Measurements from ENCODE around the gene TNS1. TPM values are rescaled to one million over a fixed set of nuclear protein-coding genes. Genes with fewer than 3 reads are reported as not detected.

TNS1 gene
- polyA plus RNA-seq, 1 of the 3 experiments (the other 2 are of a cell fraction) = 12.1 TPM

DNA sequence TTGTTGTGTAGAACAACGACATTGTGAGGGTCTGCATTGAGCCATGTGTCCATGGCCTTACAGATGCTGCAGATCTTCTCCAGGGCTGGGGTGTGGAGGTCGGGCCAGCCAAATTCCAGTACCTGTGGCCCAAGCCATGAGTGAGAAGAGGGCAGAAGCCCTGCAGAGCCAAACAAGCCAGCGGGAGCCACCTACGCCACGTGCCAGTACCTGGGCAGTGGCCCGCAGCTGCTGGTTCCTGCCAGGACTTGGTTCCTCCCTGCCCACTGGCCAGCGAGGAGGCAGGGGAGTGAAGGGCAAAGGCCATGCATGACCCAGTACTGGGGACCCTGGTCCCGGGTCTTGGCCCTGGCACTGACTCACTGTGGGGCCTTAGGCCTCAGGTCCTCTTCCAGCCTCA is 109.4 kb downstream of the TNS1 start:
- H3K9me3 ChIP-seq = no peaks in the 10 kb centered on the region
- peaks cover 27% of the 10 kb centered on the region for H4K20me1 ChIP-seq (ENCODE audit: insufficient read depth)
- no peak for DNase-seq
- peaks cover 26% of the 10 kb centered on the region for H3F3A ChIP-seq (replicated peaks; ENCODE audit: insufficient read depth)
- H3K9ac ChIP-seq = no peak overlapping the region
- H3K4me1 ChIP-seq (ENCODE audit: control insufficient read depth in 1 of 2, insufficient read depth in 2 of 2, low read depth in 1 of 2, low read length in 1 of 2) = peaks cover 0 to 29% of the 10 kb centered on the region in 2 experiments; a peak in 1 of 4 replicates
- no peaks in the 10 kb centered on the region for H3K9me2 ChIP-seq
- no peak overlapping the region for H3K4me2 ChIP-seq
- H3K4me3 ChIP-seq (ENCODE audit: low read depth in 2 of 2, low read length in 1 of 2) = no peak overlapping the region
- no peaks in the 10 kb centered on the region for H3K27me3 ChIP-seq (ENCODE audit: insufficient read depth)
- ChIA-PET POLR2A (no interaction called here), CTCF (interaction anchor here (7.4 to 20.7 kb wide), 2 partner anchors 11 to 104 kb away, joined by 49 to 360 read pairs; no protein-coding TSS in a partner anchor)
- peaks cover 63 to 78% of the 10 kb centered on the region in 2 experiments for H3K36me3 ChIP-seq (replicated peaks in 1 of 2; ENCODE audit: control insufficient read depth in 1 of 2, insufficient read depth in 2 of 2, low read length in 1 of 2)
- TF ChIP-seq FOXJ3 (CRISPR knock-in tag; IDR thresholded peaks at IDR 0.05) (no peak), RCOR1 (IDR thresholded peaks at IDR 0.05; ENCODE audit: low read length) (no peak), EZH2phosphoT487 (IDR thresholded peaks at IDR 0.05; ENCODE audit: borderline replicate concordance, low read depth) (no peak), NRF1 (IDR thresholded peaks at IDR 0.05; ENCODE audit: low read depth, low read length) (no peak), POLR2AphosphoS5 (IDR thresholded peaks at IDR 0.05; ENCODE audit: low read depth, low read length) (no peak), CHD2 (IDR thresholded peaks at IDR 0.05; ENCODE audit: low read length, partially characterized antibody) (no peak), GATA2 (CRISPR knock-in tag; IDR thresholded peaks at IDR 0.05) (no peak), PBX3 (IDR thresholded peaks at IDR 0.05) (no peak), MEF2A (IDR thresholded peaks at IDR 0.05; ENCODE audit: borderline replicate concordance, low read depth) (no peak), TEAD4 (IDR thresholded peaks at IDR 0.05; ENCODE audit: borderline replicate concordance, insufficient read depth) (no peak), EP300 (IDR thresholded peaks at IDR 0.05; ENCODE audit: borderline replicate concordance in 1 of 2, low read depth in 1 of 2, low read length in 1 of 2) (no peak), NFIC (IDR thresholded peaks at IDR 0.05; ENCODE audit: borderline replicate concordance) (no peak), JUND (IDR thresholded peaks at IDR 0.05) (no peak), MAX (IDR thresholded peaks at IDR 0.05; ENCODE audit: low read depth) (no peak), USF2 (IDR thresholded peaks at IDR 0.05; ENCODE audit: borderline replicate concordance, low read depth, low read length) (no peak), TAF1 (IDR thresholded peaks at IDR 0.05; ENCODE audit: borderline replicate concordance, low read depth, low read length) (no peak), USF1 (IDR thresholded peaks at IDR 0.05; ENCODE audit: borderline replicate concordance, low read depth) (no peak)
- TF ChIP-seq, protein P1, sequence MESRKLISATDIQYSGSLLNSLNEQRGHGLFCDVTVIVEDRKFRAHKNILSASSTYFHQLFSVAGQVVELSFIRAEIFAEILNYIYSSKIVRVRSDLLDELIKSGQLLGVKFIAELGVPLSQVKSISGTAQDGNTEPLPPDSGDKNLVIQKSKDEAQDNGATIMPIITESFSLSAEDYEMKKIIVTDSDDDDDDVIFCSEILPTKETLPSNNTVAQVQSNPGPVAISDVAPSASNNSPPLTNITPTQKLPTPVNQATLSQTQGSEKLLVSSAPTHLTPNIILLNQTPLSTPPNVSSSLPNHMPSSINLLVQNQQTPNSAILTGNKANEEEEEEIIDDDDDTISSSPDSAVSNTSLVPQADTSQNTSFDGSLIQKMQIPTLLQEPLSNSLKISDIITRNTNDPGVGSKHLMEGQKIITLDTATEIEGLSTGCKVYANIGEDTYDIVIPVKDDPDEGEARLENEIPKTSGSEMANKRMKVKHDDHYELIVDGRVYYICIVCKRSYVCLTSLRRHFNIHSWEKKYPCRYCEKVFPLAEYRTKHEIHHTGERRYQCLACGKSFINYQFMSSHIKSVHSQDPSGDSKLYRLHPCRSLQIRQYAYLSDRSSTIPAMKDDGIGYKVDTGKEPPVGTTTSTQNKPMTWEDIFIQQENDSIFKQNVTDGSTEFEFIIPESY (IDR thresholded peaks at IDR 0.05; ENCODE audit: borderline replicate concordance, low read depth) = no peak
- TF ChIP-seq, protein P2, sequence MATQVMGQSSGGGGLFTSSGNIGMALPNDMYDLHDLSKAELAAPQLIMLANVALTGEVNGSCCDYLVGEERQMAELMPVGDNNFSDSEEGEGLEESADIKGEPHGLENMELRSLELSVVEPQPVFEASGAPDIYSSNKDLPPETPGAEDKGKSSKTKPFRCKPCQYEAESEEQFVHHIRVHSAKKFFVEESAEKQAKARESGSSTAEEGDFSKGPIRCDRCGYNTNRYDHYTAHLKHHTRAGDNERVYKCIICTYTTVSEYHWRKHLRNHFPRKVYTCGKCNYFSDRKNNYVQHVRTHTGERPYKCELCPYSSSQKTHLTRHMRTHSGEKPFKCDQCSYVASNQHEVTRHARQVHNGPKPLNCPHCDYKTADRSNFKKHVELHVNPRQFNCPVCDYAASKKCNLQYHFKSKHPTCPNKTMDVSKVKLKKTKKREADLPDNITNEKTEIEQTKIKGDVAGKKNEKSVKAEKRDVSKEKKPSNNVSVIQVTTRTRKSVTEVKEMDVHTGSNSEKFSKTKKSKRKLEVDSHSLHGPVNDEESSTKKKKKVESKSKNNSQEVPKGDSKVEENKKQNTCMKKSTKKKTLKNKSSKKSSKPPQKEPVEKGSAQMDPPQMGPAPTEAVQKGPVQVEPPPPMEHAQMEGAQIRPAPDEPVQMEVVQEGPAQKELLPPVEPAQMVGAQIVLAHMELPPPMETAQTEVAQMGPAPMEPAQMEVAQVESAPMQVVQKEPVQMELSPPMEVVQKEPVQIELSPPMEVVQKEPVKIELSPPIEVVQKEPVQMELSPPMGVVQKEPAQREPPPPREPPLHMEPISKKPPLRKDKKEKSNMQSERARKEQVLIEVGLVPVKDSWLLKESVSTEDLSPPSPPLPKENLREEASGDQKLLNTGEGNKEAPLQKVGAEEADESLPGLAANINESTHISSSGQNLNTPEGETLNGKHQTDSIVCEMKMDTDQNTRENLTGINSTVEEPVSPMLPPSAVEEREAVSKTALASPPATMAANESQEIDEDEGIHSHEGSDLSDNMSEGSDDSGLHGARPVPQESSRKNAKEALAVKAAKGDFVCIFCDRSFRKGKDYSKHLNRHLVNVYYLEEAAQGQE (IDR thresholded peaks at IDR 0.05; ENCODE audit: low read depth, low read length) = no peak
- TF ChIP-seq, protein P3, sequence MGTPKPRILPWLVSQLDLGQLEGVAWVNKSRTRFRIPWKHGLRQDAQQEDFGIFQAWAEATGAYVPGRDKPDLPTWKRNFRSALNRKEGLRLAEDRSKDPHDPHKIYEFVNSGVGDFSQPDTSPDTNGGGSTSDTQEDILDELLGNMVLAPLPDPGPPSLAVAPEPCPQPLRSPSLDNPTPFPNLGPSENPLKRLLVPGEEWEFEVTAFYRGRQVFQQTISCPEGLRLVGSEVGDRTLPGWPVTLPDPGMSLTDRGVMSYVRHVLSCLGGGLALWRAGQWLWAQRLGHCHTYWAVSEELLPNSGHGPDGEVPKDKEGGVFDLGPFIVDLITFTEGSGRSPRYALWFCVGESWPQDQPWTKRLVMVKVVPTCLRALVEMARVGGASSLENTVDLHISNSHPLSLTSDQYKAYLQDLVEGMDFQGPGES (IDR thresholded peaks at IDR 0.05; ENCODE audit: low read depth, low read length) = no peak
- 89% methylated on average over 4 of the region's 8 CpGs for WGBS (ENCODE audit: low lambda C conversion rate)
- peaks cover 45% of the 10 kb centered on the region for H3K79me2 ChIP-seq (ENCODE audit: insufficient read depth)
- no peak overlapping the region for H3K27ac ChIP-seq (ENCODE audit: low read depth in 2 of 2, low read length in 1 of 2)
- no peak overlapping the region for H2AFZ ChIP-seq (ENCODE audit: low read depth)
